HEK293 (cell line): ENCODE results near the gene USP24.

Source experiments
- CTCF ChIA-PET: fragments of 350-600 bp; formaldehyde crosslinking; extraction: SDS; loops from one replicate; lab custom pipeline; 2021; ENCODE audit warnings: antibody characterized with exemption; lab: Yijun Ruan, JAX
- POLR2A ChIA-PET: fragments of 300-600 bp; formaldehyde crosslinking; extraction: SDS; loops from one replicate; lab custom pipeline; 2020; ENCODE audit warnings: antibody characterized with exemption, inconsistent platforms; lab: Yijun Ruan, JAX
- H3K27ac ChIP-seq: fragments of 200-500 bp; sonication (Bioruptor generic); 2 replicates; pipeline ENCODE4 v1.5.1; 2014; ENCODE audit warnings: low read depth, low read length, control low read depth, inconsistent platforms; ENCODE audit errors: extremely low read depth
- H3K36me3 ChIP-seq, 2 experiments: fragments of 200-500 bp in 1 of 2; sonication (Bioruptor generic) in 1 of 2; 1 replicate in 1 of 2; 2 replicates in 1 of 2; pipeline ENCODE4 v1.5.1; 2014 to 2017; ENCODE audit warnings: inconsistent platforms in 2 of 2, low read length in 2 of 2; ENCODE audit not compliant: control insufficient read depth in 2 of 2, insufficient read depth in 1 of 2
- H3K4me1 ChIP-seq: fragments of 200-500 bp; sonication (Bioruptor generic); 2 replicates; pipeline ENCODE4 v1.5.1; 2014; ENCODE audit warnings: mild to moderate bottlenecking, low read length, inconsistent platforms; ENCODE audit not compliant: control insufficient read depth, insufficient read depth
- H3K4me3 ChIP-seq: 2 replicates; pipeline ENCODE4 v1.5.1; 2011; ENCODE audit warnings: low read depth, mild to moderate bottlenecking, control low read depth, low read length, moderate library complexity
- H3K9me3 ChIP-seq: fragments of 200-500 bp; sonication (Bioruptor generic); 2 replicates; pipeline ENCODE4 v1.5.1; 2014; ENCODE audit warnings: low read depth, low read length, inconsistent platforms; ENCODE audit not compliant: control insufficient read depth, insufficient read depth
- HOXA7 ChIP-seq: sonication (generic); formaldehyde crosslinking; IDR thresholded peaks from 2 replicates; pipeline ENCODE4 v1.8.1; 2022; ENCODE audit warnings: missing genetic modification reagents, borderline replicate concordance
- OSR2 ChIP-seq: fragments of 450-650 bp; formaldehyde crosslinking; IDR thresholded peaks from 2 replicates; pipeline ENCODE4 v1.5.1; 2016; ENCODE audit warnings: missing biosample characterization, missing genetic modification characterization
- OVOL3 ChIP-seq: fragments of 450-650 bp; formaldehyde crosslinking; IDR thresholded peaks from 2 replicates; pipeline ENCODE4 v1.5.1; 2016; ENCODE audit warnings: missing biosample characterization, missing genetic modification characterization
- PBX3 ChIP-seq: sonication (generic); formaldehyde crosslinking; IDR thresholded peaks from 2 replicates; pipeline ENCODE4 v1.8.1; 2022; ENCODE audit warnings: mild to moderate bottlenecking, moderate library complexity, missing genetic modification reagents
- ZBTB26 ChIP-seq: fragments of 450-650 bp; formaldehyde crosslinking; optimal IDR thresholded peaks from 2 replicates; pipeline ENCODE3; 2016; ENCODE audit warnings: missing biosample characterization, mild to moderate bottlenecking, missing genetic modification characterization
- ZFP41 ChIP-seq: fragments of 450-650 bp; formaldehyde crosslinking; IDR thresholded peaks from 2 replicates; pipeline ENCODE4 v1.5.1; 2016; ENCODE audit warnings: missing biosample characterization, missing genetic modification characterization, borderline replicate concordance
- ZNF121 ChIP-seq: fragments of 450-650 bp; formaldehyde crosslinking; IDR thresholded peaks from 2 replicates; pipeline ENCODE4 v1.5.1; 2016; ENCODE audit warnings: missing biosample characterization, missing genetic modification characterization
- ZNF302 ChIP-seq: fragments of 450-650 bp; formaldehyde crosslinking; IDR thresholded peaks from 2 replicates; pipeline ENCODE4 v1.5.1; 2016; ENCODE audit warnings: missing biosample characterization, missing genetic modification characterization, low read depth
- ZNF341 ChIP-seq: fragments of 450-650 bp; formaldehyde crosslinking; IDR thresholded peaks from 2 replicates; pipeline ENCODE4; 2016; ENCODE audit warnings: low read depth, missing biosample characterization, missing genetic modification characterization
- ZNF404 ChIP-seq: fragments of 450-650 bp; formaldehyde crosslinking; IDR thresholded peaks from 2 replicates; pipeline ENCODE4 v1.5.1; 2017; ENCODE audit warnings: missing biosample characterization, missing genetic modification characterization
- ZNF433 ChIP-seq: fragments of 450-650 bp; formaldehyde crosslinking; IDR thresholded peaks from 2 replicates; pipeline ENCODE4 v1.5.1; 2016; ENCODE audit warnings: missing biosample characterization, missing genetic modification characterization, low read depth
- ZNF449 ChIP-seq: fragments of 450-650 bp; formaldehyde crosslinking; IDR thresholded peaks from 2 replicates; pipeline ENCODE4 v1.5.1; 2017; ENCODE audit warnings: missing biosample characterization, mild to moderate bottlenecking, missing genetic modification characterization, moderate library complexity
- ZNF510 ChIP-seq: fragments of 450-650 bp; formaldehyde crosslinking; IDR thresholded peaks from 2 replicates; pipeline ENCODE4 v1.5.1; 2018; ENCODE audit warnings: mild to moderate bottlenecking, missing genetic modification characterization, missing biosample characterization; ENCODE audit not compliant: insufficient replicate concordance
- ZNF571 ChIP-seq: fragments of 450-650 bp; formaldehyde crosslinking; IDR thresholded peaks from 2 replicates; pipeline ENCODE4 v1.5.0; 2017; ENCODE audit warnings: missing biosample characterization, missing genetic modification characterization
- ZSCAN16 ChIP-seq: fragments of 450-650 bp; formaldehyde crosslinking; IDR thresholded peaks from 2 replicates; pipeline ENCODE4 v1.5.1; 2016; ENCODE audit warnings: missing biosample characterization, missing genetic modification characterization
- ZSCAN30 ChIP-seq: fragments of 450-650 bp; IDR thresholded peaks from 2 replicates; pipeline ENCODE4 v1.5.1; 2018; ENCODE audit warnings: missing biosample characterization, mild to moderate bottlenecking, missing genetic modification characterization, moderate library complexity

The USP24 gene

GRCh38 chr1:55190109-55190508, 25.1 kb downstream of the USP24 start:
- CTCF ChIA-PET, result no interaction called here
- Histone ChIP-seq H3K27ac (no peak overlapping the region), H3K4me1 (peaks cover 8% of the 10 kb centered on the region; the same call in 1 of the 2 replicates), H3K9me3 (no peaks in the 10 kb centered on the region), H3K36me3 (no peaks in the 10 kb centered on the region), H3K4me3 (no peak overlapping the region)
- POLR2A ChIA-PET, result interaction anchor here (1.2 kb wide), 1 partner anchor 19 kb away, joined by 3 read pairs; no protein-coding TSS in a partner anchor
- TF ChIP-seq ZSCAN30 (tag by site-specific recombination) (no peak), ZNF510 (tag by site-specific recombination) (no peak), OSR2 (tag by site-specific recombination) (no peak), ZNF121 (tag by site-specific recombination) (no peak), ZSCAN16 (tag by site-specific recombination) (no peak)

GRCh38 chr1:55188909-55189308, 26.3 kb downstream of the USP24 start:
- Histone ChIP-seq H3K4me1 (0 out of 2 replicates have a peak, but pooled peaks cover 3% of the 10 kb centered on the region), H3K9me3 (no peaks in the 10 kb centered on the region), H3K27ac (no peak overlapping the region), H3K36me3 (no peaks in the 10 kb centered on the region)
- no peak for TF ChIP-seq ZNF404
- TF ChIP-seq ZNF433 (tag by site-specific recombination), result no peak
- TF ChIP-seq ZFP41, result no peak
- no peak for TF ChIP-seq HOXA7 (CRISPR knock-in tag)
- no peak for TF ChIP-seq ZBTB26 (tag by site-specific recombination)
- TF ChIP-seq OVOL3 (tag by site-specific recombination), result no peak
- TF ChIP-seq ZNF341, result no peak
- TF ChIP-seq, all 188 proteins: peak for 0
- H3K4me3 ChIP-seq, result no peak overlapping the region
- ChIA-PET POLR2A (interaction anchor here (0.5 kb wide), 1 partner anchor 14 kb away, joined by 4 read pairs; no protein-coding TSS in a partner anchor), CTCF (interaction anchor here (0.6 to 0.7 kb wide), 2 partner anchors 117 to 1737 kb away, joined by 3 to 4 read pairs; no protein-coding TSS in a partner anchor)

- H3K36me3 ChIP-seq, result no peaks in the 10 kb centered on the region
- TF ChIP-seq ZNF571 (tag by site-specific recombination), result no peak
- TF ChIP-seq ZNF302 (tag by site-specific recombination), result no peak
- no peak for TF ChIP-seq ZNF449 (tag by site-specific recombination)
- TF ChIP-seq PBX3, result no peak
- TF ChIP-seq, all 188 proteins: peak for 0
- Histone ChIP-seq H3K27ac (no peak overlapping the region), H3K4me1 (no peaks in the 10 kb centered on the region), H3K9me3 (no peaks in the 10 kb centered on the region), H3K4me3 (no peak overlapping the region)
- ChIA-PET CTCF (no interaction called here), POLR2A (no interaction called here)
Measured at GRCh38 chr1:55185832-55186231, 29.3 kb downstream of the USP24 start.
